HFF-Myc (cell line): Measurements from ENCODE around the gene KRTAP5-4.
"Not testable (repeated sequence)": the region's sequence is repeated elsewhere in the genome, so short reads cannot be mapped to it uniquely, and the experiment has no call there.

Source experiments
- DNase-seq: peaks from one replicate; pipeline ENCODE4 v3.0.0-alpha.2; 2011; ENCODE audit warnings: low read depth; ENCODE audit errors: extremely low read depth
- H3K4me3 ChIP-seq: replicated peaks from 2 replicates; pipeline ENCODE4 v1.5.1; 2011; ENCODE audit warnings: low read depth, mild to moderate bottlenecking, control low read depth, low read length
- CTCF ChIP-seq: IDR thresholded peaks from 2 replicates; pipeline ENCODE4 v1.5.1; 2012; ENCODE audit warnings: mild to moderate bottlenecking, low read depth, low read length, control low read depth; ENCODE audit errors: missing control alignments

KRTAP5-4 gene

GRCh38 chr11:1652026-1652425 is 30.1 kb upstream of the KRTAP5-4 start:
- TF ChIP-seq CTCF, result no peak
- no peak for DNase-seq
- H3K4me3 ChIP-seq, result no peak overlapping the region

GRCh38 chr11:1651411-1651980 is 29.6 kb upstream of the KRTAP5-4 start:
- no peak for TF ChIP-seq CTCF
- no peak for DNase-seq
- H3K4me3 ChIP-seq, result no peak overlapping the region

- TF ChIP-seq CTCF, result no peak
- H3K4me3 ChIP-seq, result no peak overlapping the region
- no peak for DNase-seq
Measured at GRCh38 chr11:1650918-1651262, 29.0 kb upstream of the KRTAP5-4 start.

- no peak for TF ChIP-seq CTCF
Measured at GRCh38 chr11:1650034-1650917, 28.3 kb upstream of the KRTAP5-4 start.

GRCh38 chr11:1648653-1649420 is 26.9 kb upstream of the KRTAP5-4 start:
- no peak for TF ChIP-seq CTCF
- no peak for DNase-seq
- H3K4me3 ChIP-seq, result no peak overlapping the region

More at GRCh38 chr11:1650034-1650917, 28.3 kb upstream of the KRTAP5-4 start:
- no peak overlapping the region for H3K4me3 ChIP-seq
- DNase-seq, result no peak

- no peak for TF ChIP-seq CTCF
- DNase-seq, result no peak
- H3K4me3 ChIP-seq, result no peak overlapping the region
Measured at GRCh38 chr11:1647901-1648652, 26.1 kb upstream of the KRTAP5-4 start.

- H3K4me3 ChIP-seq, DNase-seq: not testable (repeated sequence)
Measured at GRCh38 chr11:1646540-1646939, 24.6 kb upstream of the KRTAP5-4 start.
